Hepatocyte (in vitro differentiated cells): Measurements from ENCODE around the gene HRH2.

Source experiments
- CTCF ChIP-seq: fragments of 200-600 bp; sonication (generic); IDR thresholded peaks from 2 replicates; pipeline ENCODE4 v1.5.1; 2016; ENCODE audit warnings: antibody characterized with exemption, mild to moderate bottlenecking; ENCODE audit not compliant: poor library complexity
- EZH2 ChIP-seq: fragments of 200-600 bp; sonication (generic); IDR thresholded peaks from 2 replicates; pipeline ENCODE4 v1.6.1; 2016; ENCODE audit warnings: antibody characterized with exemption, mild to moderate bottlenecking, borderline replicate concordance
- EZH2phosphoT487 ChIP-seq: fragments of 200-600 bp; sonication (generic); IDR thresholded peaks from one replicate; pipeline ENCODE4 v1.6.1; 2018; ENCODE audit warnings: antibody characterized with exemption, mild to moderate bottlenecking, low read depth, moderate library complexity; ENCODE audit not compliant: unreplicated experiment, severe bottlenecking

DNA sequence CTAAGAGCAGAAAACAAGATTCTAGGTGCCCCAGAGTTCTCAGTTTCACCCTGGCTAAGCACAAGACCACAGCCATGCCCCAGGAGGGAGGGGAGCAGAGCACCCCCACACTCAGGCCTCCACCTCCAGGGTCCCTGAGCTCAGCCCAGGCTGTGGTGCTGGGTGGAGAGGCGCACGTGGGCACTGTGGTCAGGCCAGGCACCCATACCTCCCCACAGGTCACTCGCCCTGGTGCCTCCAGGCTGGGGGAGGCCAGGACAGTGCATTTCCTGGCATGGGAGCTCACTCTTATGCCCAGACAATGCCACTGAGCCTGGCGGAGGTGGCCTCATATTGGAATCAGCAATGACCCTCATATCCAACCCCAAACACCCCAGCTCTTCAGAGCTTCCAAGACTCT is 78.8 kb downstream of the HRH2 start:
- TF ChIP-seq EZH2 (no peak), CTCF (no peak), EZH2phosphoT487 (no peak)
